Spleen (tissue), 11 donors: Measurements from ENCODE around the gene FKBP2. TPM values are rescaled to one million over a fixed set of nuclear protein-coding genes. Genes with fewer than 3 reads are reported as not detected.

ENCODE experiments used
- DNase-seq: peaks from one replicate; pipeline ENCODE4 v3.0.0-alpha.2; 2020
- H3K27ac ChIP-seq, 8 donors: fragments of 200-600 bp; sonication (generic) in 7 of 8; 1 replicate in 4 of 8; 2 replicates in 4 of 8; pipeline versions ENCODE4 v1.5.0 to v1.8.0; 2016 to 2021; ENCODE audit warnings: inconsistent platforms in 4 of 8, mild to moderate bottlenecking in 4 of 8, moderate library complexity in 1 of 8
- H3K27me3 ChIP-seq, 7 donors: fragments of 200-600 bp; sonication (generic) in 6 of 7; replicated peaks in 1 of 7; 1 replicate in 4 of 7; 2 replicates in 3 of 7; pipeline versions ENCODE4 v1.5.0 to v1.8.0; 2016 to 2021; ENCODE audit warnings: inconsistent platforms in 3 of 7, mild to moderate bottlenecking in 1 of 7
- H3K36me3 ChIP-seq, 6 donors: fragments of 200-600 bp; sonication (generic) in 5 of 6; 1 replicate in 4 of 6; 2 replicates in 2 of 6; pipeline versions ENCODE4 v1.5.0 to v1.8.0; 2016 to 2021; ENCODE audit warnings: inconsistent platforms in 2 of 6
- H3K4me1 ChIP-seq, 6 donors: fragments of 200-600 bp; sonication (generic) in 5 of 6; 1 replicate in 3 of 6; 2 replicates in 3 of 6; pipeline versions ENCODE4 v1.5.0 to v1.8.0; 2016 to 2021; ENCODE audit warnings: inconsistent platforms in 3 of 6
- H3K4me3 ChIP-seq, 8 donors: fragments of 200-600 bp; sonication (generic) in 7 of 8; 1 replicate in 4 of 8; 2 replicates in 4 of 8; pipeline versions ENCODE4 v1.5.0 to v1.8.0; 2016 to 2021; ENCODE audit warnings: inconsistent platforms in 4 of 8, mild to moderate bottlenecking in 4 of 8, moderate library complexity in 2 of 8
- H3K9me3 ChIP-seq, 8 donors: fragments of 200-600 bp; sonication (generic) in 7 of 8; 1 replicate in 4 of 8; 2 replicates in 4 of 8; pipeline versions ENCODE4 v1.5.0 to v1.8.0; 2016 to 2021; ENCODE audit warnings: inconsistent platforms in 4 of 8
- POLR2A ChIP-seq, 3 donors: fragments of 450-650 bp; IDR thresholded peaks; one replicate each; pipeline ENCODE4 v1.5.1; 2017; ENCODE audit warnings: antibody characterized with exemption in 3 of 3, mild to moderate bottlenecking in 1 of 3
- POLR2AphosphoS5 ChIP-seq, 3 donors: sonication (generic); formaldehyde crosslinking; IDR thresholded peaks; one replicate each; pipeline ENCODE4 v1.5.1; 2017; ENCODE audit warnings: antibody characterized with exemption in 3 of 3
- WGBS, 5 donors: extraction: QIAGEN DNeasy Blood & Tissue Kit in 3 of 5; methylation state at CpG; one replicate each; pipeline versions ENCODE4 v1.1.5 to v1.1.7; 2013 to 2018; 5-methylcytosine and 5-hydroxymethylcytosine counted together
- intact Hi-C: fragments of 100-400 bp; cut with DNase I; formaldehyde crosslinking; loops from one replicate; pipeline ENCODE4 v1.15.0; 2023; ENCODE audit warnings: low total_unique reads
- polyA plus RNA-seq, 3 donors: library from polyadenylated mRNA; stranded (reverse); fragments of 200-250 nt; gene quantifications; one replicate each; pipeline ENCODE4 v1.2.1, GENCODE V29; 2013
- total RNA-seq, 7 donors: library from RNA; depleted of rRNA in 3 of 7; stranded (reverse); fragments of >200 nt in 3 of 7; fragmentation: NEBNext Ultra II Directional in 4 of 7; extraction: Animal tissue kit (Norgen Biotek cat#: 25700) in 4 of 7; gene quantifications; one replicate each; pipeline versions ENCODE4 v1.1.0 to v1.2.1, GENCODE V29; 2016 to 2021
- TF ChIP-seq, protein P1 (sequence below), 11 experiments: fragments of 200-600 bp in 7 of 11; fragments of 450-650 bp in 4 of 11; sonication (generic) in 4 of 11; IDR thresholded peaks in 8 of 11; conservative IDR thresholded peaks in 3 of 11; 1 replicate in 7 of 11; 2 replicates in 4 of 11; pipeline versions ENCODE4 v1.4.0 to v1.8.0; 2016 to 2021; ENCODE audit warnings: antibody characterized with exemption in 11 of 11, inconsistent platforms in 4 of 11, mild to moderate bottlenecking in 1 of 11
- donor health status: healthy with polysubstance abuse.
- donor health status: DM: no; HTN: no; CAD: no; lungs with moderate emphysema.
- donor health status: DM: no; HTN: no; CAD: no.
- donor health status: Bipolar disorder and iron deficiency.
- donor health status: healthy.
- donor health status: DM: no; HTN: no; CAD: no.
- donor health status: DM: yes; HTN: yes; CAD: no.

The FKBP2 gene
- total and polyA plus RNA-seq, 10 donors, result 26.9 to 104 (median 44.7) TPM

DNA sequence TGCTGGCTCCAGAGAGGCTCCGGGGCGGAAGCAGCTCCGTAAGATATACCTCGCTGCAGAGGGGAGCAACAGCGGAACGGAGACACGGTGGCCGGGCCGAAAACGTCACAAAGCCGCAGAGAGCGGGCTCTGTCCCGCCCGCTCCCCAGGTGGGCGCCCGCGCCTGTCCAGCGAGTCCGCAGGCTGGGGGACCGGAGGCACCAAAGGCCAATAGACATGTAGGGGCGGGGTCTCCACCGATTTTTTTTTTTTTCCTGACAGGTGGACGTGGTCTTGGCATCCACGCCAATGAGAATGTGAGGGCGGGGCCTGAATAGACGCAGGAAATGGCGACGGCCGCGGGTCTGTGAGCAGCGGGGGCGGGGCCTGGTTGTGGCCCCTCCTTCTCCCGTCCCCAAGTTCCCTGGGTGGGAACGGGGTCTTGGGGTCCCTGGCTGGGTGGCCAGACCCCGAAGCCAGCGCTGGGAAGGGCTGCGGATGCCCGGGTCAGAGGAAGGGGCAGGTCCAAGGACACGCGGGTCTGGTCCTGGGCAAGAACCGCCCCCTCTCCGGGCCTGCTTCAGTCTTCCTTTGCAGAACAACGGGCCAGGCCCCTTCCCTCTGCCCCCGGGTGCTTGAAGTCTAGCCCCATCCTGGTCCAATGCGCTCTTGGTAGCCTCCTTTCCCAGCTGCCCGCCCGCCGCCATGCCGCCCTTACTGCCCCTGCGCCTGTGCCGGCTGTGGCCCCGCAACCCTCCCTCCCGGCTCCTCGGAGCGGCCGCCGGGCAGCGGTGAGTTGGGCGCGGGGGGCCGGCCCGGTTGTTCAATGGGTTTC, 10.5 kb upstream of the FKBP2 start, which contains the start of gene DNAJC4:
Gene DNAJC4, plus strand, starts transcription at position 378 of the 814 bp plus-strand sequence. Its CDS starts 307 bp downstream, at position 685.
- Histone ChIP-seq H3K4me1 (peaks cover 51 to 93% (median 78%) of the 10 kb centered on the region in 6 donors), H3K9me3 (no peaks in the 10 kb centered on the region), H3K36me3 (peaks cover 0 to 6% (median 0%) of the 10 kb centered on the region in 6 donors), H3K27me3 (no peaks in the 10 kb centered on the region), H3K27ac (peak within 1 kb of the TSS; percentile 78 to 98 (median 96)), H3K4me3 (peak within 1 kb of the TSS; percentile 45 to 87 (median 67))
- 0 to 1% (median 1%) methylated on average over 59 to 62 of the region's 62 CpGs for WGBS, 5 donors
- TF ChIP-seq POLR2AphosphoS5 (IDR thresholded peaks at IDR 0.05) (peak; percentile 86 to 89 (median 86)), POLR2A (IDR thresholded peaks at IDR 0.05) (peak in 1 of 3 donors; percentile 19)
- TF ChIP-seq, protein P1, sequence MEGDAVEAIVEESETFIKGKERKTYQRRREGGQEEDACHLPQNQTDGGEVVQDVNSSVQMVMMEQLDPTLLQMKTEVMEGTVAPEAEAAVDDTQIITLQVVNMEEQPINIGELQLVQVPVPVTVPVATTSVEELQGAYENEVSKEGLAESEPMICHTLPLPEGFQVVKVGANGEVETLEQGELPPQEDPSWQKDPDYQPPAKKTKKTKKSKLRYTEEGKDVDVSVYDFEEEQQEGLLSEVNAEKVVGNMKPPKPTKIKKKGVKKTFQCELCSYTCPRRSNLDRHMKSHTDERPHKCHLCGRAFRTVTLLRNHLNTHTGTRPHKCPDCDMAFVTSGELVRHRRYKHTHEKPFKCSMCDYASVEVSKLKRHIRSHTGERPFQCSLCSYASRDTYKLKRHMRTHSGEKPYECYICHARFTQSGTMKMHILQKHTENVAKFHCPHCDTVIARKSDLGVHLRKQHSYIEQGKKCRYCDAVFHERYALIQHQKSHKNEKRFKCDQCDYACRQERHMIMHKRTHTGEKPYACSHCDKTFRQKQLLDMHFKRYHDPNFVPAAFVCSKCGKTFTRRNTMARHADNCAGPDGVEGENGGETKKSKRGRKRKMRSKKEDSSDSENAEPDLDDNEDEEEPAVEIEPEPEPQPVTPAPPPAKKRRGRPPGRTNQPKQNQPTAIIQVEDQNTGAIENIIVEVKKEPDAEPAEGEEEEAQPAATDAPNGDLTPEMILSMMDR (IDR thresholded peaks at IDR 0.05 in 8 of 11, conservative IDR thresholded peaks at IDR 0.05 in 3 of 11), result peak in 1 of 11 experiments; percentile 20
- DNase-seq, result peak; percentile 97
- intact Hi-C loops, result no loop called here

DNA sequence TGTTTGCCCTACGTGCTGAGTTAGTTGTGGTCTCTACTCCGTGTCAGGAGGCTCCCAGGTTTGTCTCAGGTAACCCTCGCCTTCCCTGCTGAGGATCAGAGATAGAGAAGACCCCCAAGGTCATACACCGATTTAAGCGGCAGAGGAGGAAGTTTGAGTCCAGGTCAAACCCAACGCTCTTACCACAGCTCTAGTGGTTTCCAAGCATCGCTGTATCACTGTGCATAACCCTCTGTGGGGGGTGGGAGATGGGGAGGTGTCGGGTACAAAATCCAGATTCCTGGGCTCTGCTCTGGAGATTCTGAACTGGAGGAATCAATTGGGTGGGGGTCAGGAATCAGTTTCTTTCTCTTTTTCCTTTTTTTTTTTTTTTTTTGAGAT, 9.9 kb upstream of the FKBP2 start:
- Histone ChIP-seq H3K4me1 (peaks cover 53 to 93% (median 80%) of the 10 kb centered on the region in 6 donors), H3K4me3 (peak overlapping the region; percentile 45 to 87 (median 67)), H3K27me3 (no peaks in the 10 kb centered on the region), H3K27ac (peak overlapping the region; percentile 78 to 98 (median 96)), H3K9me3 (no peaks in the 10 kb centered on the region), H3K36me3 (peaks cover 0 to 9% (median 0%) of the 10 kb centered on the region in 6 donors)
- intact Hi-C loops, result no loop called here
- DNase-seq, result no peak
- WGBS, 5 donors, result 2 to 6% (median 3%) methylated on average over 7 to 8 of the region's 8 CpGs
- TF ChIP-seq, protein P1 (IDR thresholded peaks at IDR 0.05 in 8 of 11, conservative IDR thresholded peaks at IDR 0.05 in 3 of 11), result no peak
- TF ChIP-seq POLR2AphosphoS5 (IDR thresholded peaks at IDR 0.05) (no peak), POLR2A (IDR thresholded peaks at IDR 0.05) (no peak)

DNA sequence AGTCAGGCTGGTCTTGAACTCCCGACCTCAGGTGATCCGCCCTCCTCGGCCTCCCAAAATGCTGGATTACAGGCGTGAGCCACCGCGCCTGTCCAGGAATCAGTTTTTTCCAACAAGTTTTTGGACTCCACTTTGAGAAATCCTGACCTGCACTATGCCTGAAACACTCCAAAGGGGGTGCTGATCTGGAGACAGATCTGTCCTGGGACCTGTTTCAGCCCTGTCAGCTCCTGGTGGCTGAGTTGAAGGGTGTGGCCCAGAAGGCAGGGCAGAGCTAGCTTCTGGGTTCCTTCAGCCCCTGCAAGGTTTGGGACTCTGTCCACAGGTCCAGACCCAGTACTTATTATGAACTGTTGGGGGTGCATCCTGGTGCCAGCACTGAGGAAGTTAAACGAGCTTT, 9.3 kb upstream of the FKBP2 start:
- intact Hi-C loops, result no loop called here
- peak overlapping the region in 6 of 8 donors; percentile 15 to 98 (median 95) for H3K27ac ChIP-seq
- TF ChIP-seq POLR2A (IDR thresholded peaks at IDR 0.05) (no peak), POLR2AphosphoS5 (IDR thresholded peaks at IDR 0.05) (no peak)
- TF ChIP-seq, protein P1 (IDR thresholded peaks at IDR 0.05 in 8 of 11, conservative IDR thresholded peaks at IDR 0.05 in 3 of 11), result no peak
- no peaks in the 10 kb centered on the region for H3K27me3 ChIP-seq
- DNase-seq, result no peak
- H3K9me3 ChIP-seq, result no peaks in the 10 kb centered on the region
- 79 to 92% (median 87%) methylated on average over 6 to 7 of the region's 7 CpGs for whole genome bisulfite sequencing, 5 donors
- H3K36me3 ChIP-seq, result peaks cover 0 to 14% (median 0%) of the 10 kb centered on the region in 6 donors
- H3K4me3 ChIP-seq, result peak overlapping the region in 3 of 8 donors; percentile 65 to 87 (median 75)
- H3K4me1 ChIP-seq, result peaks cover 53 to 94% (median 82%) of the 10 kb centered on the region in 6 donors
